Measurements from ENCODE around the gene ABCA7.

- no peak for TF ChIP-seq POLR2A (IDR thresholded peaks at IDR 0.05)
- TF ChIP-seq CTCF (IDR thresholded peaks at IDR 0.05), result no peak
Measured at GRCh38 chr19:1066748-1067340, 26.9 kb downstream of the ABCA7 start, which contains the start of gene ARHGAP45.

All from adrenal gland (tissue), 5 donors.